Suprapubic skin (tissue), 4 donors: ENCODE results near the gene LRP1B. TPM values are rescaled to one million over a fixed set of nuclear protein-coding genes. Genes with fewer than 3 reads are reported as not detected.

Experiments used
- DNase-seq, 2 donors: peaks; one replicate each; pipeline ENCODE4 v3.0.0-alpha.2; 2019; ENCODE audit warnings: low spot score in 2 of 2
- H3K27ac ChIP-seq: fragments of 200-600 bp; sonication (generic); one replicate; pipeline ENCODE4 v1.5.1; 2019
- H3K27me3 ChIP-seq: fragments of 200-600 bp; sonication (generic); one replicate; pipeline ENCODE4 v1.5.1; 2019
- H3K36me3 ChIP-seq: fragments of 200-600 bp; sonication (generic); one replicate; pipeline ENCODE4 v1.5.1; 2019
- H3K4me1 ChIP-seq: fragments of 200-600 bp; sonication (generic); one replicate; pipeline ENCODE4 v1.5.1; 2019
- H3K4me3 ChIP-seq: fragments of 200-600 bp; sonication (generic); one replicate; pipeline ENCODE4 v1.5.1; 2019; ENCODE audit warnings: mild to moderate bottlenecking
- H3K9me3 ChIP-seq: fragments of 200-600 bp; sonication (generic); one replicate; pipeline ENCODE4 v1.5.1; 2019
- EP300 ChIP-seq: sonication (generic); formaldehyde crosslinking; IDR thresholded peaks from one replicate; pipeline ENCODE4 v1.6.1; 2017; ENCODE audit warnings: antibody characterized with exemption
- POLR2A ChIP-seq, 2 donors: fragments of 450-650 bp; IDR thresholded peaks; one replicate each; pipeline ENCODE4 v1.6.1; 2017; ENCODE audit warnings: antibody characterized with exemption in 2 of 2, mild to moderate bottlenecking in 2 of 2, moderate library complexity in 2 of 2
- POLR2AphosphoS5 ChIP-seq, 3 donors: sonication (generic); formaldehyde crosslinking; IDR thresholded peaks; one replicate each; pipeline ENCODE4 v1.6.1; 2017; ENCODE audit warnings: antibody characterized with exemption in 3 of 3
- WGBS: methylation state at CpG from one replicate; pipeline ENCODE4 v1.1.5; 2018; 5-methylcytosine and 5-hydroxymethylcytosine counted together
- total RNA-seq, 4 donors: library from RNA; depleted of rRNA; stranded (reverse); fragments of >200 nt; gene quantifications; one replicate each; pipeline ENCODE4 v1.1.0, GENCODE V29; 2016
- TF ChIP-seq, protein P1 (sequence below), 2 donors: fragments of 200-600 bp in 1 of 2; fragments of 450-650 bp in 1 of 2; sonication (generic) in 1 of 2; IDR thresholded peaks; one replicate each; pipeline ENCODE4 v1.5.1; 2016 to 2019; ENCODE audit warnings: antibody characterized with exemption in 2 of 2, mild to moderate bottlenecking in 1 of 2, moderate library complexity in 1 of 2

The LRP1B gene
- total RNA-seq, 4 donors from 2014 or later: 0.11 to 2.7 (median 1.3) TPM

DNA sequence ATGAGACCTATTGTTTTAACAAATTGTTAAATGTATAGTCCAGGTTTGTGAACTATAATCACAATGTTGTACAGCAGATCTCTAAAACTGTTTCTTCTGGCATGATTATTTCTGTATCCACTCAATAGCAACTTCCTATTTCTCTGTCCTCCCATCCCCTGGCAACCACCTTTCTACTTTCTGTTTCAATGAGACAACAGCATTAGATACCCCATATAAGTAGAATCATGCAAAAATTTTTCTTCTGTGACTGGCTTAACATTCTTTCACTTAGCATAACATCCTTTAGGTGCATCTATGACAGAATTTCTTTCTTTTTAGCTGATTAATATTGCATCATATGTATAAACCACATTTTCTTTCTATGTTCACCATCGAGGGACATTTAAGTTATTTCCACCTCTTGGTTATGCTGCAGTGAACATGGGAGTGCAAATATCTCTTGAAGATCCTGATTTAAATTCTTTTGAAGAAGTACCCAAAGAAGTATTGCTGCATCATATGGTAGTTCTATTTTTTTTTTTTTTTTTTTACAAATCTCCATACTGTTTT is 713.5 kb downstream of the LRP1B start:
- Histone ChIP-seq H3K4me1 (no peaks in the 10 kb centered on the region), H3K9me3 (no peaks in the 10 kb centered on the region), H3K4me3 (no peak overlapping the region), H3K36me3 (no peaks in the 10 kb centered on the region), H3K27me3 (no peaks in the 10 kb centered on the region), H3K27ac (no peak overlapping the region)
- WGBS: 79% methylated on average over 1 of the region's 1 CpG
- DNase-seq: no peak
- TF ChIP-seq EP300 (no peak), POLR2AphosphoS5 (IDR thresholded peaks at IDR 0.05) (no peak), POLR2A (IDR thresholded peaks at IDR 0.05) (no peak)
- TF ChIP-seq, protein P1, sequence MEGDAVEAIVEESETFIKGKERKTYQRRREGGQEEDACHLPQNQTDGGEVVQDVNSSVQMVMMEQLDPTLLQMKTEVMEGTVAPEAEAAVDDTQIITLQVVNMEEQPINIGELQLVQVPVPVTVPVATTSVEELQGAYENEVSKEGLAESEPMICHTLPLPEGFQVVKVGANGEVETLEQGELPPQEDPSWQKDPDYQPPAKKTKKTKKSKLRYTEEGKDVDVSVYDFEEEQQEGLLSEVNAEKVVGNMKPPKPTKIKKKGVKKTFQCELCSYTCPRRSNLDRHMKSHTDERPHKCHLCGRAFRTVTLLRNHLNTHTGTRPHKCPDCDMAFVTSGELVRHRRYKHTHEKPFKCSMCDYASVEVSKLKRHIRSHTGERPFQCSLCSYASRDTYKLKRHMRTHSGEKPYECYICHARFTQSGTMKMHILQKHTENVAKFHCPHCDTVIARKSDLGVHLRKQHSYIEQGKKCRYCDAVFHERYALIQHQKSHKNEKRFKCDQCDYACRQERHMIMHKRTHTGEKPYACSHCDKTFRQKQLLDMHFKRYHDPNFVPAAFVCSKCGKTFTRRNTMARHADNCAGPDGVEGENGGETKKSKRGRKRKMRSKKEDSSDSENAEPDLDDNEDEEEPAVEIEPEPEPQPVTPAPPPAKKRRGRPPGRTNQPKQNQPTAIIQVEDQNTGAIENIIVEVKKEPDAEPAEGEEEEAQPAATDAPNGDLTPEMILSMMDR (IDR thresholded peaks at IDR 0.05): no peak

DNA sequence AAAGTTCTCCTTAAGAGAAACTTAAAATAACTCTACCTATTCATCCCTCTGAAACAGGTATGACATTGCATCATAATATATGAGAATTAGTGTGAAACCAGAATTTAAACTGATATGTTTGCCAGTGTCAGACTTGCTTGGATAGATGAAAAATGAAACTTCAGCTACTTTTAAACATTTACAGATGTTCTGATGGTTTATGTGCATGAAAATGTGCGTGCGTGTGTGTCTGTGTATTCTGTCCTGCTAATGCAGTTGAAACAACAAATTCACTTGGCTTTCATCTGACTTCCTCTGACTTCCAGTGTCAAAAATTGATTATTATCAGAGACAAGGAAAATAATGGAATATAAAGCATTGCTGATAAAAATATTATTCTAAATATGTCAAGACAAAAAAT is 719.4 kb downstream of the LRP1B start:
- Histone ChIP-seq H3K36me3 (no peaks in the 10 kb centered on the region), H3K27me3 (no peaks in the 10 kb centered on the region), H3K27ac (no peak overlapping the region), H3K9me3 (no peaks in the 10 kb centered on the region), H3K4me1 (no peaks in the 10 kb centered on the region), H3K4me3 (no peak overlapping the region)
- DNase-seq: no peak
- WGBS: 74% methylated on average over 2 of the region's 2 CpGs
- TF ChIP-seq, protein P1 (IDR thresholded peaks at IDR 0.05): no peak
- TF ChIP-seq POLR2A (IDR thresholded peaks at IDR 0.05): no peak
- TF ChIP-seq EP300: no peak
- no peak for TF ChIP-seq POLR2AphosphoS5 (IDR thresholded peaks at IDR 0.05)

DNA sequence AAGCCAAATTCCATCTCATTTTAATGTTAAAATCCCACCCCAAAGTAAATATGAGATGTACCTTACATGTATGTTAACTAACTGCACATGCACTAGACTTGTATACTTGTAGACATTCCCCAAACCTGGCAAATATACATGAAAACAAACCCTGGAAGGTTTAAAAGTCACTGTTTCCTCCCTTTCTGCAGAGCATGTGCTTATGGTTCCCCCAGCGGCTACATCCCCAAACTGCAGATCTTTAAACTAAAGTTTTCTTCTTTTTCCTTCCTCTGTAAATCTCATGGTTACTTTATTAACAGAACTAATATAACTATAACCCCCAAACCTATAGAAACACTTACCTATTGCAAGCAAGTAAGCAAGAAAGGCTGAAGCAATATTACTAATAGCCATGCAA is 731.5 kb downstream of the LRP1B start:
- no peaks in the 10 kb centered on the region for H3K27me3 ChIP-seq
- H3K9me3 ChIP-seq: no peaks in the 10 kb centered on the region
- TF ChIP-seq POLR2A (IDR thresholded peaks at IDR 0.05): no peak
- no peak for TF ChIP-seq POLR2AphosphoS5 (IDR thresholded peaks at IDR 0.05)
- no peak for TF ChIP-seq EP300
- TF ChIP-seq, protein P1 (IDR thresholded peaks at IDR 0.05): no peak
- H3K4me1 ChIP-seq: no peaks in the 10 kb centered on the region
- 76% methylated on average over 1 of the region's 1 CpG for WGBS
- no peaks in the 10 kb centered on the region for H3K36me3 ChIP-seq
- no peak overlapping the region for H3K27ac ChIP-seq
- no peak overlapping the region for H3K4me3 ChIP-seq
- no peak for DNase-seq

DNA sequence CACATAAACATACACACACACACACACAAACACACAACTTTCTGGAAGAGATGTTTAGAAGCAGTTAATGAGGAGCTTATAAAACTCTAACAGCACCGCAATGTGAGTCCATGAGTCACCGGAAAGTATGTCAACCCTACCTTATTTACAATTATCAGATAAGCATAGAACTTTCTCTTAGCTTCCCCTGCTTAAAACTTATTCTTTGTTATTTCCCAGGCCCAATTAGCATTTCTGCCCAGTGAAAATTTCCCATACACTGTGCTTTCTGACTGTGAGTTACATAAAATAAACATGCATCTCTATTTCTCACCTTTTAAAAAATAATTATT is 737.6 kb downstream of the LRP1B start:
- no peaks in the 10 kb centered on the region for H3K36me3 ChIP-seq
- no peaks in the 10 kb centered on the region for H3K4me1 ChIP-seq
- TF ChIP-seq POLR2A (IDR thresholded peaks at IDR 0.05) (no peak), EP300 (no peak), POLR2AphosphoS5 (IDR thresholded peaks at IDR 0.05) (no peak)
- TF ChIP-seq, protein P1 (IDR thresholded peaks at IDR 0.05): no peak
- no peak overlapping the region for H3K27ac ChIP-seq
- H3K4me3 ChIP-seq: no peak overlapping the region
- WGBS: 87% methylated on average over 2 of the region's 2 CpGs
- no peaks in the 10 kb centered on the region for H3K27me3 ChIP-seq
- DNase-seq: no peak
- no peaks in the 10 kb centered on the region for H3K9me3 ChIP-seq

DNA sequence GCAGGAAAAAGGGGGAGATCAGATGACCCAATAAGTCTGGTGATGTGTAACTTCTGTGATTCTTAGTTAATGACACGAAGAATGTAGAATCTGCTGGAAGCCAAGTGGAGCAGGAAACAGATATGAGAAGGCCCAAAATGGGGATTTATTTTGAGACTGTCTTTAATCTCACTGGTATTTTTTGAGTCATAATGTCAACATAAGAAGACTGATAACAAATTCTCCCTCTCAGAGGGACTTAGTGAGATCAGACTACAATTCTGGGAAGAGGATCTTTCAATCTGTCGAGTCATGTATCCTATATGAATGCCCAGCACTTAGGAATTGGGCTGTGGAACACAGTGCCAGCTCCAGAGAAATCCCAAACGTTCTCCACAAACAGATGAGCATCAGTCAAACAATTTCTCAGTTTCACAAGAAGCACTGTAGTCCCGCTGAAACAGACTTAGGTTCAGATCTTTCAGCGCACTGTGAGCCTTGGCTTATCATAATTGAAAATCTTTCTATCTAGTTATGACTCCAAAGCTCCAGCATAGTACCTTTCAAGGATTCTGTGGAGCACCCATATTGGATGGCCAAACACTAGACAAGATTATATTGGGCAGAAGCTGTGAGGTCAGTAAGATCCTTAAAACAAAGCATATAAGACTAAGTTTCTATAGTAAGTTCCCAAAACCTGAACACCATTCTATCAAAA is 738.2 kb downstream of the LRP1B start:
- WGBS: 77% methylated on average over 5 of the region's 5 CpGs
- Histone ChIP-seq H3K27ac (no peak overlapping the region), H3K27me3 (no peaks in the 10 kb centered on the region), H3K4me3 (no peak overlapping the region), H3K4me1 (no peaks in the 10 kb centered on the region), H3K36me3 (no peaks in the 10 kb centered on the region), H3K9me3 (no peaks in the 10 kb centered on the region)
- TF ChIP-seq, protein P1 (IDR thresholded peaks at IDR 0.05): no peak
- TF ChIP-seq POLR2A (IDR thresholded peaks at IDR 0.05): no peak
- no peak for TF ChIP-seq EP300
- TF ChIP-seq POLR2AphosphoS5 (IDR thresholded peaks at IDR 0.05): no peak
- DNase-seq: no peak
